Stimulated activated CD4-positive, alpha-beta T cell treated with anti-CD3 and anti-CD28 coated beads, Interleukin-1b, Interleukin-23, amount 100 ng/mL, for 48 hours (primary cell): Measurements from ENCODE around the gene DUSP15.

ENCODE experiments used
- DNase-seq: peaks from one replicate; pipeline ENCODE4 v3.0.0-alpha.2; 2020

Gene DUSP15

GRCh38 chr20:31859266-31859997, 10.9 kb downstream of the DUSP15 start:
- DNase-seq: no peak

GRCh38 chr20:31858760-31859083, 11.6 kb downstream of the DUSP15 start:
- no peak for DNase-seq

- no peak for DNase-seq
Measured at GRCh38 chr20:31857861-31858759, 12.2 kb downstream of the DUSP15 start.

- no peak for DNase-seq
Measured at GRCh38 chr20:31856516-31856915, 13.8 kb downstream of the DUSP15 start.

GRCh38 chr20:31853481-31853880, 16.8 kb downstream of the DUSP15 start:
- no peak for DNase-seq

- no peak for DNase-seq
Measured at GRCh38 chr20:31851240-31851955, 18.9 kb downstream of the DUSP15 start.

GRCh38 chr20:31849306-31849930, 20.9 kb downstream of the DUSP15 start:
- DNase-seq: no peak

- DNase-seq: no peak
Measured at GRCh38 chr20:31848088-31848999, 22.0 kb downstream of the DUSP15 start.

- DNase-seq: no peak
Measured at GRCh38 chr20:31846793-31847138, 23.6 kb downstream of the DUSP15 start.

GRCh38 chr20:31845300-31845863, 24.9 kb downstream of the DUSP15 start, which contains the start of gene FOXS1:
TSS of gene FOXS1 (minus strand) at chr20:31845604. CDS start at chr20:31845542, 62 bp downstream.
- DNase-seq: no peak

GRCh38 chr20:31844737-31845299, 25.5 kb downstream of the DUSP15 start:
- no peak for DNase-seq

GRCh38 chr20:31843881-31844280, 26.4 kb downstream of the DUSP15 start:
- no peak for DNase-seq

GRCh38 chr20:31843288-31843687, 27.0 kb downstream of the DUSP15 start:
- no peak for DNase-seq

- no peak for DNase-seq
Measured at GRCh38 chr20:31842471-31843157, 27.7 kb downstream of the DUSP15 start.

- DNase-seq: no peak
Measured at GRCh38 chr20:31841928-31842327, 28.4 kb downstream of the DUSP15 start.

GRCh38 chr20:31840906-31841816, 29.2 kb downstream of the DUSP15 start:
- no peak for DNase-seq

- no peak for DNase-seq
Measured at GRCh38 chr20:31839782-31840487, 30.4 kb downstream of the DUSP15 start.

- DNase-seq: no peak
Measured at GRCh38 chr20:31838646-31839292, 31.6 kb downstream of the DUSP15 start.
